ENCODE data around the gene SNAP29. TPM values are rescaled to one million over a fixed set of nuclear protein-coding genes. Genes with fewer than 3 reads are reported as not detected.

SNAP29 gene
- total RNA-seq, 3 donors from 2014 or later = 32.2 to 33.8 (median 32.5) TPM

GRCh38 chr22:20813056-20813455, 45.8 kb upstream of the SNAP29 start:
- no peaks in the 10 kb centered on the region for H3K4me1 ChIP-seq (ENCODE audit: low read depth)
- no peaks in the 10 kb centered on the region for H3K9me3 ChIP-seq
- no peak for DNase-seq
- no peak overlapping the region for H3K4me3 ChIP-seq
- ATAC-seq = no peak
- no peak for TF ChIP-seq CTCF (IDR thresholded peaks at IDR 0.05)
- H3K36me3 ChIP-seq (ENCODE audit: low read depth) = peaks cover 6% of the 10 kb centered on the region
- intact Hi-C loops (cut with DNase I, micrococcal nuclease) = no loop called here

- Histone ChIP-seq H3K4me3 (no peak overlapping the region), H3K4me1 (ENCODE audit: low read depth) (no peaks in the 10 kb centered on the region), H3K36me3 (ENCODE audit: low read depth) (peaks cover 6% of the 10 kb centered on the region), H3K9me3 (no peaks in the 10 kb centered on the region)
- intact Hi-C loops (cut with DNase I, micrococcal nuclease) = no loop called here
- TF ChIP-seq CTCF (IDR thresholded peaks at IDR 0.05) = no peak
- DNase-seq = no peak
- ATAC-seq = no peak
Measured at GRCh38 chr22:20814221-20814808, 44.5 kb upstream of the SNAP29 start.

- ATAC-seq = no peak
- intact Hi-C loops (cut with DNase I, micrococcal nuclease) = no loop called here
- no peak for TF ChIP-seq CTCF (IDR thresholded peaks at IDR 0.05)
- Histone ChIP-seq H3K4me1 (ENCODE audit: low read depth) (no peaks in the 10 kb centered on the region), H3K9me3 (no peaks in the 10 kb centered on the region), H3K36me3 (ENCODE audit: low read depth) (peaks cover 6% of the 10 kb centered on the region), H3K4me3 (no peak overlapping the region)
- DNase-seq = no peak
Measured at GRCh38 chr22:20815477-20816050, 43.2 kb upstream of the SNAP29 start.

GRCh38 chr22:20816559-20816958, 42.2 kb upstream of the SNAP29 start:
- ATAC-seq (no peak), DNase-seq (no peak)
- Histone ChIP-seq H3K9me3 (no peaks in the 10 kb centered on the region), H3K36me3 (ENCODE audit: low read depth) (peaks cover 6% of the 10 kb centered on the region), H3K4me3 (no peak overlapping the region), H3K4me1 (ENCODE audit: low read depth) (no peaks in the 10 kb centered on the region)
- intact Hi-C loops (cut with DNase I, micrococcal nuclease) = no loop called here
- TF ChIP-seq CTCF (IDR thresholded peaks at IDR 0.05) = no peak

GRCh38 chr22:20818471-20818870, 40.3 kb upstream of the SNAP29 start:
- no peak for TF ChIP-seq CTCF (IDR thresholded peaks at IDR 0.05)
- no peak for ATAC-seq
- no peaks in the 10 kb centered on the region for H3K36me3 ChIP-seq (ENCODE audit: low read depth)

More at GRCh38 chr22:20818471-20818870, 40.3 kb upstream of the SNAP29 start:
- intact Hi-C loops (cut with DNase I, micrococcal nuclease) = no loop called here
- Histone ChIP-seq H3K4me1 (ENCODE audit: low read depth) (no peaks in the 10 kb centered on the region), H3K4me3 (no peak overlapping the region), H3K9me3 (no peaks in the 10 kb centered on the region)
- DNase-seq = no peak
